ENCODE data around the gene CDC20B.

DNA sequence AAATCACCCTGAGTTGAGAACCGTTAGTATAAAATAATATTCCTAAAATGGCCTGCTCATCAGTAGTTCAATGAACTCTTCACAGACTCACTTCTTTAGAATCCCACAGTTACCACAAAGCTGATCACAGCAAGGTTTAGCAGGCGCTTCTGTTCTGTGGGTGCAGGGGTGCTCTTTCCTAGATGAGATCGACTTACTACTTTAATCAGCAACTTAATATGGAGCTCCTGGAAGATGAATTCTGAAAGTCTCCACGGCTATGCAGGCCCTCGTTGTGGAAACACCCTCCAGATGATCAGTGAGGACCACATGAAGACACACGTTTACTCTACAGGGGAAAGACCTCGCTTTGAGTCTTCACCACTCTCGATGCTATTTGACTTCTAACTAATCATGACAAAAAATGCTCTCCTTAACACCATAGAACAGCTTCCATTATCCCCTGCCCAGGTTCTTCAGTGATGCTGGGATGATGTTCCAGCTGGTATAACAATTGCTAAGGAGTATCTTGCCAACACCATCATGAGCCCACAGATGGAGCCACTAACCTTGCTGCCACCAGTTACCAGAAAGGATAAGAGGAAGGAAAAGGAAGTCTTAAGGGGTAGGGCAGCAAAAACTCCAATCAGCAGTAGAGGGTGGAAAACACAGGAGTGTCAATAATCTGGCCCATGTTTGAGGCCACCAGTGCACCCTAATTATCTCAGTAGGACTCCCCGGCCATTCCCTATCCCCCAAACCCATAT is 30.9 kb downstream of the CDC20B start:
- TF ChIP-seq EZH2 (IDR thresholded peaks at IDR 0.05; ENCODE audit: insufficient read depth, poor library complexity, severe bottlenecking) (no peak), EZH2phosphoT487 (IDR thresholded peaks at IDR 0.05; ENCODE audit: insufficient read depth, low read depth) (no peak)
